ENCODE results near the gene FCMR. TPM values are rescaled to one million over a fixed set of nuclear protein-coding genes. Genes with fewer than 3 reads are reported as not detected.

Gene FCMR
- total and polyA plus RNA-seq, 4 donors = 0.70 to 3.6 (median 1.7) TPM

DNA sequence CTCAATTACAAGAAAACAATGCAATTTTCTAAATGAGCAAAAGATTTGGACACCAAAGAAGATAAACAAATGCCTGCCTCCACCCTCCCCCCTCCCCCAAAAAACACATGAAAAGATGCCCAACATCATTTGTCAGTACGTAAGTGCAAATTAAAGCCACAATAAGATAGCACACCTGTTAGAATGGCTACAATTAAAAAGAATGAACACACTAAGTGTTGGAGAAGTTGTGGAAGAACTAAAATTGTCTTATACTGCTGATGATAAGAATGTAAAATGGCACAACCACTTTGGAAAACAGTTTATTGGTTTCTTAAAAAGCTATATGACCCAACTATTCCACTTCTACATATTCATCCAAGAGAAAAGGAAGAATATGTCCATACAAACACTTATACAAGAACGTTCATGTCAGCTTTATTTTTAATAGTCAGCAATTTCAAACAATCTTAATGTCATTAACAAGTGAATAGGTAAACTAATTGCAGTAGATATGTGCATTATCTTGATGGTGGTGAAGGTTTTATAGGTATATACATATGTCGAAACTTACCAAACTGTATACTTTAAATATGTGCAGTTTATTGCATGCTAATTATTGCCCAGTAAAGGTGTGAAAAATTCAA is 45.9 kb downstream of the FCMR start:
- Histone ChIP-seq H3K4me1 (ENCODE audit: control insufficient read depth in 4 of 4, insufficient read depth in 4 of 4, low read length in 3 of 4) (no peaks in the 10 kb centered on the region), H3K36me3 (ENCODE audit: control insufficient read depth in 4 of 4, insufficient read depth in 3 of 4, low read depth in 1 of 4, low read length in 3 of 4) (no peaks in the 10 kb centered on the region), H3K4me3 (ENCODE audit: low read depth in 1 of 3, low read length in 3 of 3) (no peak overlapping the region), H3K9me3 (ENCODE audit: control insufficient read depth in 4 of 4, low read length in 3 of 4) (peaks cover 6 to 8% (median 7%) of the 10 kb centered on the region in 4 donors), H3K27me3 (ENCODE audit: control insufficient read depth in 4 of 4, insufficient read depth in 4 of 4, low read length in 3 of 4) (no peaks in the 10 kb centered on the region), H3K9ac (ENCODE audit: low read depth in 1 of 2, low read length in 2 of 2) (no peak overlapping the region), H3K27ac (ENCODE audit: low read depth in 1 of 2, low read length in 2 of 2) (no peak overlapping the region)
- TF ChIP-seq FOXA1 (IDR thresholded peaks at IDR 0.05) (no peak), RXRA (IDR thresholded peaks at IDR 0.05) (no peak), SP1 (IDR thresholded peaks at IDR 0.05) (no peak), NR2F2 (IDR thresholded peaks at IDR 0.05) (no peak)
- TF ChIP-seq, protein P1, sequence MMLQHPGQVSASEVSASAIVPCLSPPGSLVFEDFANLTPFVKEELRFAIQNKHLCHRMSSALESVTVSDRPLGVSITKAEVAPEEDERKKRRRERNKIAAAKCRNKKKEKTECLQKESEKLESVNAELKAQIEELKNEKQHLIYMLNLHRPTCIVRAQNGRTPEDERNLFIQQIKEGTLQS (IDR thresholded peaks at IDR 0.05) = no peak
- TF ChIP-seq, protein P2, sequence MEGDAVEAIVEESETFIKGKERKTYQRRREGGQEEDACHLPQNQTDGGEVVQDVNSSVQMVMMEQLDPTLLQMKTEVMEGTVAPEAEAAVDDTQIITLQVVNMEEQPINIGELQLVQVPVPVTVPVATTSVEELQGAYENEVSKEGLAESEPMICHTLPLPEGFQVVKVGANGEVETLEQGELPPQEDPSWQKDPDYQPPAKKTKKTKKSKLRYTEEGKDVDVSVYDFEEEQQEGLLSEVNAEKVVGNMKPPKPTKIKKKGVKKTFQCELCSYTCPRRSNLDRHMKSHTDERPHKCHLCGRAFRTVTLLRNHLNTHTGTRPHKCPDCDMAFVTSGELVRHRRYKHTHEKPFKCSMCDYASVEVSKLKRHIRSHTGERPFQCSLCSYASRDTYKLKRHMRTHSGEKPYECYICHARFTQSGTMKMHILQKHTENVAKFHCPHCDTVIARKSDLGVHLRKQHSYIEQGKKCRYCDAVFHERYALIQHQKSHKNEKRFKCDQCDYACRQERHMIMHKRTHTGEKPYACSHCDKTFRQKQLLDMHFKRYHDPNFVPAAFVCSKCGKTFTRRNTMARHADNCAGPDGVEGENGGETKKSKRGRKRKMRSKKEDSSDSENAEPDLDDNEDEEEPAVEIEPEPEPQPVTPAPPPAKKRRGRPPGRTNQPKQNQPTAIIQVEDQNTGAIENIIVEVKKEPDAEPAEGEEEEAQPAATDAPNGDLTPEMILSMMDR (IDR thresholded peaks at IDR 0.05; ENCODE audit: low read depth, low read length, missing input control) = no peak
- DNase-seq (ENCODE audit: low spot score) = no peak
- 75% methylated on average over 3 of the region's 3 CpGs for WGBS

DNA sequence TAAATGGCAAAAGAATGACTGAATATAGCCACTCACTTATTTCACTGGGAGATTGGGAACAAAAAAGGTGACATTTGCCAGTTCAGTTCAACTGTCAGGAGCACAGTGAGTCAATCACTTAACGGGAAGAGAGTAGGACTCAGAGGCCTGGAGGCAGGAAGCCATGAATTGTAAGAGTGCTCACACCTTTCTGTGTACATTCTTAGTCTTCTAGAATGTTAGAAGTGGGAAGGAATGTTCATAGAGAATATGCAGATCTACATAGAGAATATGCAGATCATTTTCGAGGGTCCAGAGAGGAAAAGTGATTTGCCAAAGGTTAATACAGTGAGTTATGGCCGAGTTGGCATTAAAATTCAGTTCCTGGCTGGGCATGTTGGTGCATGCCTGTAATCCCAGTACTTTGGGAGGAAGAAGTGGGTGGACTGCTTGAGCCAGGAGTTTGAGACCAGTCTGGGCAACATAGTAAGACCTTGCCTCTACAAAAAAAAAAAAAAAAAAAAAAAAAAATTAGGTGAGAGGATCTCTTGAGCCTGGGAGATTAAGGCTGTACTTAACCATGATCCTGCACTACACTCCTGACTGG is 48.0 kb downstream of the FCMR start:
- Histone ChIP-seq H3K4me1 (ENCODE audit: control insufficient read depth in 4 of 4, insufficient read depth in 4 of 4, low read length in 3 of 4) (no peaks in the 10 kb centered on the region), H3K27me3 (ENCODE audit: control insufficient read depth in 4 of 4, insufficient read depth in 4 of 4, low read length in 3 of 4) (no peaks in the 10 kb centered on the region), H3K27ac (ENCODE audit: low read depth in 1 of 2, low read length in 2 of 2) (no peak overlapping the region), H3K4me3 (ENCODE audit: low read depth in 1 of 3, low read length in 3 of 3) (no peak overlapping the region), H3K36me3 (ENCODE audit: control insufficient read depth in 4 of 4, insufficient read depth in 3 of 4, low read depth in 1 of 4, low read length in 3 of 4) (no peaks in the 10 kb centered on the region), H3K9ac (ENCODE audit: low read depth in 1 of 2, low read length in 2 of 2) (no peak overlapping the region), H3K9me3 (ENCODE audit: control insufficient read depth in 4 of 4, low read length in 3 of 4) (peaks cover 6 to 8% (median 7%) of the 10 kb centered on the region in 4 donors)
- TF ChIP-seq, protein P3, sequence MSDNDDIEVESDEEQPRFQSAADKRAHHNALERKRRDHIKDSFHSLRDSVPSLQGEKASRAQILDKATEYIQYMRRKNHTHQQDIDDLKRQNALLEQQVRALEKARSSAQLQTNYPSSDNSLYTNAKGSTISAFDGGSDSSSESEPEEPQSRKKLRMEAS (IDR thresholded peaks at IDR 0.05) = no peak
- no peak for TF ChIP-seq EGR1 (IDR thresholded peaks at IDR 0.05; ENCODE audit: low read depth in 2 of 2)
- TF ChIP-seq TAF1 (conservative IDR thresholded peaks at IDR 0.05) = no peak
- TF ChIP-seq, protein P1 (IDR thresholded peaks at IDR 0.05) = no peak
- no peak for TF ChIP-seq SP1 (IDR thresholded peaks at IDR 0.05)
- TF ChIP-seq NR2F2 (IDR thresholded peaks at IDR 0.05) = no peak
- TF ChIP-seq, protein P4, sequence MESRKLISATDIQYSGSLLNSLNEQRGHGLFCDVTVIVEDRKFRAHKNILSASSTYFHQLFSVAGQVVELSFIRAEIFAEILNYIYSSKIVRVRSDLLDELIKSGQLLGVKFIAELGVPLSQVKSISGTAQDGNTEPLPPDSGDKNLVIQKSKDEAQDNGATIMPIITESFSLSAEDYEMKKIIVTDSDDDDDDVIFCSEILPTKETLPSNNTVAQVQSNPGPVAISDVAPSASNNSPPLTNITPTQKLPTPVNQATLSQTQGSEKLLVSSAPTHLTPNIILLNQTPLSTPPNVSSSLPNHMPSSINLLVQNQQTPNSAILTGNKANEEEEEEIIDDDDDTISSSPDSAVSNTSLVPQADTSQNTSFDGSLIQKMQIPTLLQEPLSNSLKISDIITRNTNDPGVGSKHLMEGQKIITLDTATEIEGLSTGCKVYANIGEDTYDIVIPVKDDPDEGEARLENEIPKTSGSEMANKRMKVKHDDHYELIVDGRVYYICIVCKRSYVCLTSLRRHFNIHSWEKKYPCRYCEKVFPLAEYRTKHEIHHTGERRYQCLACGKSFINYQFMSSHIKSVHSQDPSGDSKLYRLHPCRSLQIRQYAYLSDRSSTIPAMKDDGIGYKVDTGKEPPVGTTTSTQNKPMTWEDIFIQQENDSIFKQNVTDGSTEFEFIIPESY (IDR thresholded peaks at IDR 0.05) = no peak
- TF ChIP-seq FOXA2 (IDR thresholded peaks at IDR 0.05) = no peak
- TF ChIP-seq RXRA (IDR thresholded peaks at IDR 0.05) = no peak
- TF ChIP-seq JUND (IDR thresholded peaks at IDR 0.05) = no peak
- DNase-seq (ENCODE audit: low spot score) = no peak
- 91% methylated on average over 3 of the region's 3 CpGs for WGBS

DNA sequence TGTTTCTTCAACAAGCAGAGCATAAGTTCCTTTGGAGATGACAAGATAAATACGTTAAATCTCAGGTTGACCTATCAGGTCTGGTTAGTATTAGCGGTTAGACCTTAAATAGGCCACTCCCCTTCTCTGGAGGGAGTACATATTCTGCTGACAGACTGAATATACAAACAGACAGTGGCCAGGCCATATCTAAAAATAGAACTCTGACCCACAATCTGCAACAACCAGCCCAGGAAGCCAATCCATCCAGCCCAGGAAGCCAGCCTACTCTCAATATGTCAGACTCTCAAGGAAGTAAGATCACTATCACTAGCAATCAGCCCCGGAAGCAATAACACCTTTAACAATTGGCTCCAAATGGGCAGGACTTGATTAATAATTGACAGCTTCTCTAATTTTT is 49.6 kb downstream of the FCMR start:
- no peaks in the 10 kb centered on the region for H3K36me3 ChIP-seq (ENCODE audit: control insufficient read depth in 4 of 4, insufficient read depth in 3 of 4, low read depth in 1 of 4, low read length in 3 of 4)
- 79% methylated on average over 3 of the region's 3 CpGs for WGBS
- H3K9me3 ChIP-seq (ENCODE audit: control insufficient read depth in 4 of 4, low read length in 3 of 4) = peaks cover 0 to 3% (median 0%) of the 10 kb centered on the region in 4 donors
- no peak overlapping the region for H3K9ac ChIP-seq (ENCODE audit: low read depth in 1 of 2, low read length in 2 of 2)
- H3K4me3 ChIP-seq (ENCODE audit: low read depth in 1 of 3, low read length in 3 of 3) = no peak overlapping the region
- DNase-seq (ENCODE audit: low spot score) = no peak
- no peaks in the 10 kb centered on the region for H3K4me1 ChIP-seq (ENCODE audit: control insufficient read depth in 4 of 4, insufficient read depth in 4 of 4, low read length in 3 of 4)
- H3K27me3 ChIP-seq (ENCODE audit: control insufficient read depth in 4 of 4, insufficient read depth in 4 of 4, low read length in 3 of 4) = no peaks in the 10 kb centered on the region
- H3K27ac ChIP-seq (ENCODE audit: low read depth in 1 of 2, low read length in 2 of 2) = no peak overlapping the region
- TF ChIP-seq, protein P5, sequence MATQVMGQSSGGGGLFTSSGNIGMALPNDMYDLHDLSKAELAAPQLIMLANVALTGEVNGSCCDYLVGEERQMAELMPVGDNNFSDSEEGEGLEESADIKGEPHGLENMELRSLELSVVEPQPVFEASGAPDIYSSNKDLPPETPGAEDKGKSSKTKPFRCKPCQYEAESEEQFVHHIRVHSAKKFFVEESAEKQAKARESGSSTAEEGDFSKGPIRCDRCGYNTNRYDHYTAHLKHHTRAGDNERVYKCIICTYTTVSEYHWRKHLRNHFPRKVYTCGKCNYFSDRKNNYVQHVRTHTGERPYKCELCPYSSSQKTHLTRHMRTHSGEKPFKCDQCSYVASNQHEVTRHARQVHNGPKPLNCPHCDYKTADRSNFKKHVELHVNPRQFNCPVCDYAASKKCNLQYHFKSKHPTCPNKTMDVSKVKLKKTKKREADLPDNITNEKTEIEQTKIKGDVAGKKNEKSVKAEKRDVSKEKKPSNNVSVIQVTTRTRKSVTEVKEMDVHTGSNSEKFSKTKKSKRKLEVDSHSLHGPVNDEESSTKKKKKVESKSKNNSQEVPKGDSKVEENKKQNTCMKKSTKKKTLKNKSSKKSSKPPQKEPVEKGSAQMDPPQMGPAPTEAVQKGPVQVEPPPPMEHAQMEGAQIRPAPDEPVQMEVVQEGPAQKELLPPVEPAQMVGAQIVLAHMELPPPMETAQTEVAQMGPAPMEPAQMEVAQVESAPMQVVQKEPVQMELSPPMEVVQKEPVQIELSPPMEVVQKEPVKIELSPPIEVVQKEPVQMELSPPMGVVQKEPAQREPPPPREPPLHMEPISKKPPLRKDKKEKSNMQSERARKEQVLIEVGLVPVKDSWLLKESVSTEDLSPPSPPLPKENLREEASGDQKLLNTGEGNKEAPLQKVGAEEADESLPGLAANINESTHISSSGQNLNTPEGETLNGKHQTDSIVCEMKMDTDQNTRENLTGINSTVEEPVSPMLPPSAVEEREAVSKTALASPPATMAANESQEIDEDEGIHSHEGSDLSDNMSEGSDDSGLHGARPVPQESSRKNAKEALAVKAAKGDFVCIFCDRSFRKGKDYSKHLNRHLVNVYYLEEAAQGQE (IDR thresholded peaks at IDR 0.05) = no peak
- TF ChIP-seq FOXA1 (IDR thresholded peaks at IDR 0.05) (no peak), GABPA (IDR thresholded peaks at IDR 0.05 in 1 of 2, conservative IDR thresholded peaks at IDR 0.05 in 1 of 2) (no peak)
- TF ChIP-seq, protein P2 (IDR thresholded peaks at IDR 0.05; ENCODE audit: low read depth, low read length, missing input control) = no peak

All from liver (tissue), 9 donors.